SU-DHL-6 (cell line): Measurements from ENCODE around the gene RFESD.

Experiments
- CTCF ChIP-seq: fragments of 200-600 bp; sonication (generic); IDR thresholded peaks from one replicate; pipeline ENCODE4 v1.5.1; 2017; ENCODE audit warnings: antibody characterized with exemption, mild to moderate bottlenecking, low read length, moderate library complexity; ENCODE audit not compliant: insufficient read depth, poor library complexity, severe bottlenecking
- EZH2phosphoT487 ChIP-seq: fragments of 200-600 bp; sonication (generic), shearing (Covaris generic); conservative IDR thresholded peaks from 2 replicates; pipeline ENCODE4 v1.6.1; 2018; ENCODE audit warnings: mild to moderate bottlenecking, antibody characterized with exemption, low read length, moderate library complexity, mixed read lengths

- TF ChIP-seq EZH2phosphoT487 (no peak), CTCF (no peak)
Observed at GRCh38 chr5:95667678-95668077, 21.1 kb downstream of the RFESD start.
